GM11168 (cell line): ENCODE results near the gene ANLN.
"Not testable (repeated sequence)": the region's sequence is repeated elsewhere in the genome, so short reads cannot be mapped to it uniquely, and the experiment has no call there.

Source experiments
- in situ Hi-C: fragments of 300-500 bp; cut with MboI; formaldehyde crosslinking; loops from one replicate; pipeline ENCODE4 v1.12.0; 2022; ENCODE audit warnings: low sequenced_read_pairs; ENCODE audit not compliant: unreplicated experiment

Gene ANLN

DNA sequence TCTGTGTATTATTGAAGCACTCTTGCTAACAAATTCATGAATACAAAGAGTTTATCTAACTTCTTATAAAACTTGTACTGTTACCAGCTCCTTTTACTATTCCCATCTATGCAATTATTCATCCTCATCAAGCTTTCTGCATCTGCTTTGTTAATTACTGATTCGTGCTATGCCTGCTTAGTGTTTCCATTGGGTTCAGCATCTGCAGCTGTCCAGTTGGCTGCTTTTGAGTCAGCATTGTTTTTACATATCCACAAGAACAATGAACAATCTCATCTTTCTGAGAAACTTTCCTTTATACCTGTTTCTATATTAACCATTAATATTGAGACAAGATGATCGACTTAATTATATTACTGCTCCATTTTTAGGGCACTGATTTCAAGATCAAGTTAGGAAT, 19.6 kb upstream of the ANLN start:
- in situ Hi-C loops: no loop called here

DNA sequence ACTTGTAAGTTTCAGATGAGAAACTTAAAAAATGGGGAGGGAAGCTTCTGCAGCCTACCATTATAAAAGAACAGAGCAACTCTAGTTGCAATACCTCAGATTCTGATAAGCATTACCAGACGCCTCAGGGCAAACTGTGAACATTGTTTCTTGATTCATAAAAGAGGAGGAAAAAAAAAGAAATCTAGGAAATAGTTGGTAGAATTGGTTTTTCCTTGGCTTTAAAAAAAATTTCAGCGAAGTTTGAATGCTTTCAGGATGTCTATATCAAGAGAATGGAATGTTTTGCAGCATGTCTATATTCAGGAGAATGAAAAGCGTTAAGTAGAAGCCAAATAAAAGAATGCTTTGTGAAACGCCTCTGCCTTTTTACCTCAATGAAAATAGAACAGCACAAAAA, 17.5 kb upstream of the ANLN start:
- in situ Hi-C loops: no loop called here

DNA sequence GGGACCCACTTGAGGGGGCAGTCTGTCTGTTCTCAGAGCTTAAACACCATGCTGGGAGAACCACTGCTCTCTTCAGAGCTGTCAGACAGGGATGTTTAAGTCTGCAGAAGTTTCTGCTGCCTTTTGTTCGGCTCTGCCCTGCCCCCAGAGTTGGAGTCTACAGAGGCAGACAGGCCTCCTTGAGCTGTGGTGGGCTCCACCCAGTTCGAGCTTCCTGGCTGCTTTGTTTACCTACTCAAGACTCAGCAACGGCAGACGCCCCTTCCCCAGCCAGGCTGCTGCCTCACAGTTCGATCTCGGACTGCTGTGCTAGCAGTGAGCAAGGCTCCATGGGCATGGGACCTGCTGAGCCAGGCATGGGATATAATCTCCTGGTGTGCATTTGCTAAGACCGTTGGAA, 11.1 kb upstream of the ANLN start:
- in situ Hi-C loops: not testable (repeated sequence)

DNA sequence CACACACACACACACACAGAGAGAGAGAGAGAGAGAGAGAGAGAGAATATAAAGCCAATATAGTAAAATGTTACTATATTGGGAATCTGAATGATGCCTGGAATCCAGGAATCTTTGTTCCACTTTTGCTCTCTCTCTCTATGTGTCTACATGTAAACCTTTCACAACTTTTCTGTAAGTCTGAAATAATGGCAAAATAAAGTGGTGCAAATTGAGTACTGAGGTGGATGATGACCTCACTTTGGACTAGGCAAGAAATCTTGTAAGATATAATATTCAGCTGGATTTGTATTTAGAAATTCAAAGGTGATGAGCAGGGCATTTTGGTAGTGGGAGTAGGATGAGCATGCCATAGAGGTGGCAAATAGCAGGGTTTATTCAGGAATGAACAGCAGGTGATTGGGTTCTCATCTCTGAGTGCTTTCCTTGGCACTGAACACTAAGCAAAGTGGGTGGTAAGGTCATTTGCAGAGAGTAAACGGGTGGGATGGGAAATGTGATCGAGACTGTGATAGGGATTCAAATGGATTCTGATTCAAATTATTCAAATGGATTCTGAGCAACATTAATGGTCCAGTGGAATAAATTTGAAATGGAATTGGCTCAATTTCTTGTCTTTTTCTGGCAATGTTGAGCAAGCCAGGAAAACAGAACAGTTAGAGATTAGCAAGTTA, 9.7 kb upstream of the ANLN start:
- in situ Hi-C loops: no loop called here

DNA sequence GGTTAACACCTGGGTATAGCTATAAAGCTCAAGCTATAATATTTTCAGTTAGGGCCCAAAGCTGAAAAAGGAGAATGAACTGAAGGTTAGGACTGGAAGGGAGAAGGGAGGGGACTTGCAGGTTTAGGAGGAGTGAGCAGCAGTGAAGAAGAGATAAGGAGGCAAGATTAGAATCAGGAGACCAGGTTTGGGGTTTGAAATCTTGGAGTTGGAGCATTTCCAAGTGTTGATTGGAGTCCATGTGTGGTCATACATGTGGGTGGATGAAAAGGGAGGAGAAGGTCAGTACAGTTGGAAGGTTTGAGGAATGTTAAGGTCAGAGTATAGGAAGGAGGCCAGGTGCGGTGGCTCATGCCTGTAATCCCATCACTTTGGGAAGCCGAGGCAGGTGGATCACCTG, 8.6 kb upstream of the ANLN start:
- in situ Hi-C loops: no loop called here

DNA sequence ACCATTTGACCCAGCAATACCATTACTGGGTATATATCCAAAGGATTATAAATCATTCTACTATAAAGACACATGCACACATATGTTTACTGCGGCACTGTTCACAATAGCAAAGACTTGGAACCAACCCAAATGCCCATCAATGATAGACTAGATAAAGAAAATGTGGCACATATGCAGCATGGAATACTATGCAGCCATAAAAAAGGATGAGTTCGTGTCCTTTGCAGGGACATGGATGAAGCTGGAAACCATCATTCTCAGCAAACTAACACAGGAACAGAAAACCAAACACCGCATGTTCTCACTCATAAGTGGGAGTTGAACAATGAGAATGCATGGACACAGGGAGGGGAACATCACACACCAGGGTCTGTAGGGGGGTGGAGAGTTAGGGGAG, 6.4 kb upstream of the ANLN start:
- in situ Hi-C loops: not testable (repeated sequence)

DNA sequence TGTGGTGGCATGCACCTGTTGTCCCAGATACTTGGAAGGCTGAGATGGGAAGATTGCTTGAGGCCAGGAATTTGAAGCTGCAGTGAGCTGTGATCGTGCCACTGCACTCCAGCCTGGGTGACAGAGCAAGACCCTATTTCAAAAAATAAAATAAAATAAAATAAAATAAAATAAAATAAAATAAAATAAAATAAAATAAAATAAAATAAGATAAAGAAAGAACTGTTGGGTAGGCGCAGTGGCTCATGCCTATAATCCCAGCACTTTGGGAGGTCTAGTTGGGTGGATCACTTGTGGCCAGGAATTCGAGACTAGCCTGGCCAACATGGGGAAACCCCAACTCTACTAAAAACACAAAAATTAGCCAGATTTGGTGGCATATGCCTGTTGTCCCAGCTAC, 4.0 kb upstream of the ANLN start:
- in situ Hi-C loops: not testable (repeated sequence)

DNA sequence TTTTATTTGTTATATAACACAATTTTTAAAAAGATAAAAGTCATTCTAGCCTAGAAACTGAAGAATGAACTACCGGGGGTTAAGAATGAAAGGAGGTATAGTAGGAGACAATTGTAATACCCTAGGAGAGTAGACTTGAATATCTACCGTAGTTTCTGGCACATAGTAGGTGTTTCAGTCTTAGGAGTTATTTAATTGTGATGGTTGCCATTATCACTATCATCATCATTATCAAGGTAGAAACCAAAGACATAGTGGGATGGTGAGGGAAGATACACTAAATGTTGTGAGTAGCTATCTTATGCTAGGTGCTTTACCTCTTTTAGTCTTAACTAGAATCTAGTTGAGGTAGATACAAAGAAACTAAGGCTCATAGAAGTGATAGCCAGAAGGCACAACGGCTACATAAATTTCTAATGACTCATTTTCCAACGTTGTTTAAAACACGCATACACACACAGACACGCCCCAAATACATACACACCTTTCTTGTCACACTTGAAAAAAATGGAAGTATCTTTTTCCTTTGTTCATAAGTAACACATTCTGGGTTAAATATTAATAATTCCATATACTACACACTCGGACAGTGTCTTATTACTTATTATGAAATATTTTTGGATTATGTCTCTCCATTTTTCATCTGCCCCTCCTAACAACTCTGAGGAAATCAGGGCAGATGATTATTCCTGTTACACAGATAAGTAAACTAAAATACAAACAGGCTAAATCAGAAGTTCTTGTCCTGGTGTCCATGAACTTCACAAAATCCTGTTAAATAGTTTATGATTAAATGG, 2.0 kb upstream of the ANLN start:
- in situ Hi-C loops: no loop called here

DNA sequence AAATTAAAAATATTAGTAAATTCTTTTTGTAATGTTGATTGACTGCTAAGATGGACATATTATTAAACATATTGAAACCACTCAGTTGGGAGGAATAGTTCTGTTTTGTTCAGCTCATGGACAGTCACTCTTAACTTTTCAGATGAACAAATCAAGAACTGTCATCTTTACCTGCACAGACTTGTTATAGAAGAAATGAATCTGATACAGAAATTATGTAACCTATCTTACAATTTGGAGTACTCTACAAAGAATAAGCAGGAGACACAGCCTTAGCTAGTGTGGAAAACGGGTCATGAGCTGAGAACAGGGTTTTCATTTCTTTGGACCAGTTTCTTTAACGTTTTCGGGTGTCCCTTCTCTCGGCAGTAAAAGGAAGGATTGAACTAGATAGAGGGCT, 1.2 kb upstream of the ANLN start:
- in situ Hi-C loops: no loop called here

DNA sequence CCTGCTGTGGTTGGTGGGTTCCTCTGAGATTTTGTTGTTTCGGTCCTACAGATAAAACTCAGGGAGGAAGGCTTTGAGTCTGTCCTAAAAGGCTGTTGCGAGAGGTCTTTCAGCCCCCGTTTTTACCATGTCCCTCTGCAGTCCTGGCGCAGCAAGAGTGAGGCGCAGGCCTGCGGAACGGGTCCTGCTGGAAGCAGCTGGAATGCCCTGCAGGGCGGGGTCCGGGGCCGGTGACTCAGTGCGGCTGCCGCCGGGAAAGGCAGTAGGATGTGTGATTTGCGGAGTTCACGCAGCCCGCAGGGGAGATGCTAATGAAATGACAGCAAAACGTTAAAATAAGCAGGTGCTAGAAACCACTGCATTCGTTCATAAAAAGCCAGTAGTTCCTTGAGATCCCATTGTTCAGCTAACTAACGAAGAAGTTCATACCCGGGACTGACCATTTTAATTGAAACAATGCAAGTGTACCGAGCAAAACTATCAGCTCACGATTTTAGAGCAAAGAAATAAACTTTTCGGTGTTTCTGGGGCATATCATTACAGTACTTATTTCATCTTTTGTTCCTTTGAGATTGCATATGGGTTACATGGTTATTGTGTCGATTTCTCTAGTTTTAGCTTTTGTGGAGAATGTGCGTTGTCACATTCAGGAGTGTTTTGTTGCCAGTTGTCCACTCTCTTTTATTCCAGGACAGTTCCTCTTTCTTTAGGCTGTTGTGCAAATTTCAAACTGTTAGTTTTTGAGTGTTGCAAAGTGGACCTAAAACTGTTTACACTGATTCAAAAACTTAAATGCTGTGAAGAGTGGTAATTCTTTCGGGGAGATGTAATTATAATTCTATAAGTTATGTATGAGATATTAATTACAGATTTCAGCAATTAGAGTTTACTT, 783 bp downstream of the ANLN start:
- in situ Hi-C loops: no loop called here

DNA sequence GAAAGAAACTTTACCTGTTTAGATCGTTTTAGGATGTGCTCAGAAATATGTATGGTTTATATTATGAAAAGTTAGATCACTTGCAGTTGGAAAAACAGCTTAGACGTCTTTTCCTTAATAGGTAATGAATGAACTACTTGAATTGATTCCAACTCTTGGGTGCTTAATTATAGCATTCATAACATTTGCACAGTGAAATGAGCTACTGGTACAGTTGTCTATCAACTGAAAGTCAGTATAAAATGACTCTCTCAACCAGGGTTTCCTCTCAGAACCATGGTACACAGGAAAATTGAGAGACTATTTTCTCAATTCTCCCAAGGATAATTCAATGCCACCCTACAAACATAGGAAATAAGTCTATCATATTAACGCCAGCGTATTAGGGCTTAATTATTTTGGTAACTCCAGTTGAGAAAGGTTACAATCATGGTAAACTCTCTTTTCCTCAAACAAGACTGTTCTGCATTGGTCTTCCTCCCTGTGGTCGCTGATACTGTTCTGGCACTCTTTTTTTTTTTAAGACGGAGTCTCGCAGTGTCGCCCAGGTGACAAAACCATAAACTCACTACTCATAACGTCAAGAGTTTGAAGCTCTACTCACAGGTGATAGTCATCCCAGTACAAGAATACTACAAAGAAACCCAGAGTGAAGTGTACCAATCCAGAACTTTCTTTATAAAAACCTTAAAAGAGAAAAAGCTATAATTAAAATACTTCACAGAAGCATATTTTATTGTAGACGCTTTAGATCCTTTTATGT, 2.0 kb downstream of the ANLN start:
- in situ Hi-C loops: no loop called here

DNA sequence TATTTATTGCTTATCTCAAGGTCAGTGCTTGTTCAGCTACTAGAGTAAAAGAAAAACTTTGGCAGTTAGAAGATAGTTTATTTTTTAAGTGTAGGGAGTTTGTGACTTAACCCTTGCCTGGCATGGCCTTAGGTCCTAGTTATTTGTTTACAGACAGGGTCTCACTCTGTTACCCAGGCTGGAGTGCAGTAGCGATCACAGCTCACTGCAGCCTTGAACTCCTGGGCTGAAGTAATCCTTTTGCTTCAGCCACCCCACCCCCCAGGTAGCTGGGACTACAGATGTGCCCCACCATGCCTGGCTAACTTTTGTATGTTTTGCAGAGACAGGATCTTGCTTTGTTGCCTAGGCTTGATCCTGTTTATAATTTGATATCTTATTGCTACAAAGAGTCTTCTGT, 4.2 kb downstream of the ANLN start:
- in situ Hi-C loops: no loop called here

DNA sequence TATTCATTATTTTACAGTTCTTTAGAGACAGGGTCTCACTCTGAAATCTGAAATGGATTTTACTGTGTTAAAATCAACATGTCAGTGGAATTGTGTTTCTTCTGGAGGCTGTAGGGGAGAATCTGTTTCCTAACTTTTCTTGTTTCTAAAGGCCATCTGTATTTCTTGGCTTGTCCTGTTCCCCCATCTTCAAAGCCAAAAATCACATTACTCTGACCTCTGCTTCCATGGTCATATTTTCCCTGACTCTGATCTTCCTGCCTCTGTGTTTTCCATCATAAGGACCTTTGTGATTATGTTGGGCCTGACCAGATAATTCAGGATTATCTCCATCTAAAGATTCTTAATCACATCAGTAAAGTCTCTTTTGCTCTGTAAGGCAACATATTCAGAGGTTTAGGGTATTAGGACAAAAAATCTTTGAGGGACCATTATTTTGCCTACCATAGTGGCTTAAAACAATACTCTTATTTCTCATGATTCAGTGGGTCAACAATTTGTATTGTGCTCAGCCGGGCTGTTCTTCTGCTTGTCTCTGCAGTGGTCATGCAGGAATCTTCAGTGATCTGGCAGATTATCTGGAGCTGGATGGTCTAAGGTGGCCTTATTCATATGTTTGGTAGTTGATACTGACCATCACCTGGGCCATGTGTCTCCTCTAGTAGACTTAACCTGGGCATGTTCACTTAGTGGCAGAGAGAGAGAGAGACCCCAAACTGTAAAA, 5.7 kb downstream of the ANLN start:
- in situ Hi-C loops: no loop called here

DNA sequence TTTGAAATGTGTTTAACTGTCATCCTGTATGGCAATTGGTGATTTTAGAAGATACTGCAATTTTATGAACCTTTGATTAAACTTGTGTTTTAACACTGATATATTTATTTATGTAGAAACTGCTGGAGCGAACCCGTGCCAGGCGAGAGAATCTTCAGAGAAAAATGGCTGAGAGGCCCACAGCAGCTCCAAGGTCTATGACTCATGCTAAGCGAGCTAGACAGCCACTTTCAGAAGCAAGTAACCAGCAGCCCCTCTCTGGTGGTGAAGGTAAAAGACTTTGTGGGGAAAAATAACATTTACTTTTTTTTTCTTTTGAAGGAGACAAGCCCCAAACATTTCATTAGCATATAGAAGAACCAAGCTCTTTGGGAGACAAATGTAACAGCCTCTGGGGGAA, 6.5 kb downstream of the ANLN start:
- in situ Hi-C loops: no loop called here

DNA sequence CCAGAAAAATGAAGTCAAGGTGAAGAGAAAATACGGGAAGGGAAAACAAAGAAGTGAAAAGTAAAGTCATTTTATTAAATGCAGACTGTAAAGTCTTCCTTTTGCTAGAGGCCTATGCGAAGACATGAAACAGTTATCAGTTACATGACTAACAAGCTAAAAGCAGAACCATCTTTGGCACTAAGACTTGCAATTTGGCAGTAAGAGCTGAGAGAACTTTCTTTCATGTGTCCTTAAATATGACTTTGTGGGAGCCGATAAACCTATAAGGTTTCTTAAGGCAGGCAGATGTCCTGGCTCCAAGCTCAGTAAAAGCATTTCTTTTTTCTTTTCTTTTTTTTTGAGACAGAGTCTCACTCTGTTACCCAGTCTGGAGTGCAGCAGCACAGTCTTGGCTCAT, 10.4 kb downstream of the ANLN start:
- in situ Hi-C loops: no loop called here

DNA sequence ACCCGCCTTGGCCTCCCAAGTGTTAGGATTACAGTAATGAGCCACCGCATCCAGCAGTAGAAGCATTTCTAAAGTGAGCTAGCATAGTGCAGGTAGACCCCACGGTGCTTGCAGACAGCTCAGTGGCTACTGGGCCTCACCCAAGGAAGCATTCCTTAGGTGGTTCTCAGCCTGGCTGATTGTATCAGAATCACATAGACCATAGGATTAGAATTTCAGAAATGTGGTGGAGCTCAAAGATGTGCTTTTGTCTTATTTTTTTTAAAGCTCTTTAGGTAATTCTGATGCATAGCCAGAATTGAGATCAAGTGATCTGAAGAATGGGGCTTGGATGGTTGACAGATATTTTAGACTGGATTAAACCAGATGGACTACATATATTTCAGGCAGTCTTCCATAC, 10.9 kb downstream of the ANLN start:
- in situ Hi-C loops: no loop called here

DNA sequence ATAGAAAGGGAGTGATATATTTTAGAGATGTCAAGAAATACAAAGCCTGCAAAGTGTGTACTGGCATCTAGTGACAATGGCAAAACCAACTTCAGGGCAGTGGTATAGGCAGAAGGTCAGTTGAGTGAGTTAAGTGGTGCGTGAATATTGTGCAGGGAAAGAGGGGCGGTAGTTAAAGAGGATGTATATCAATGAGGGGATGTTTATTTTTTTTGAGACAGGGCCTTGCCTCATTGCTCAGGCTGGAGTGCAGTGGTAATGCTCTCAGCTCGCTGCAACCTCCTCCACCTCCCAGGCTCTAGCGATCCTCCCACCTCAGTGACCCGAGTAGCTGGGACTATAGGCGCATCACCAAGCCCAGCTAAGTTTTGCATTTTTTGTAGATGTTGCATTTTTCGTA, 13.8 kb downstream of the ANLN start:
- in situ Hi-C loops: no loop called here

DNA sequence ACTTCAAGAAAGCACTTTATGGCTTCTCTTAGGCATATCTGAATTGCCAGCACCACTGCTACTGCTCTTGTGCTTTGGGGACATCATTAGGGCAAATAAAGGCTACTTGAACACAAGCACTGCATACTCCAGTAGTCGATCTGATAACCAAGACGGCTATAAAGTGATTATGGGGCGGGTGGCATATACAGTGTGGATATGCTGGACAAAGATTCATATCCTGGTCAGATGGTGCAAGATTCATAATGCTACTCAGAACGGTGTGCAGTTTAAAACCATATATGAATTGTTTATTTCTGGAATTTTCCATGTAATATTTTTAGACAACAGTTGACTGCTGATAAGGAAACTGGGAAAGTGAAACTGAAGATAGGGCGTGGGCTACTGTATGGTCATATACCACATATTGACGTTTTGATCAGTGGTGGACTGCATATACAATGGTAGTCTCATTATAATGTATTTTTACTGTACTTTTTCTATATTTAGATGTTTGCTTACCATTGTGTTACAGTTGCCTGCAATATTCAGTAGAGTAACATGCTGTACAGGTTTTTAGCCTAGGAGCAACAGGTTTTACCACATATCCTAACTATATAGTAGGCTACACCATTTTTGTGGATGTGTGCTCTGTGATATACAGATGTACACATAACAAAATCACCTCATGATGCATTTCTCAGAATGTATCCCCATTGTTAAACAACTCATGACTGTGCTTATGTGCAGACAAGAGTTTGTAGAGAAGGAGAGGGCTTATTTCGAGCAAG, 15.2 kb downstream of the ANLN start:
- in situ Hi-C loops: no loop called here

DNA sequence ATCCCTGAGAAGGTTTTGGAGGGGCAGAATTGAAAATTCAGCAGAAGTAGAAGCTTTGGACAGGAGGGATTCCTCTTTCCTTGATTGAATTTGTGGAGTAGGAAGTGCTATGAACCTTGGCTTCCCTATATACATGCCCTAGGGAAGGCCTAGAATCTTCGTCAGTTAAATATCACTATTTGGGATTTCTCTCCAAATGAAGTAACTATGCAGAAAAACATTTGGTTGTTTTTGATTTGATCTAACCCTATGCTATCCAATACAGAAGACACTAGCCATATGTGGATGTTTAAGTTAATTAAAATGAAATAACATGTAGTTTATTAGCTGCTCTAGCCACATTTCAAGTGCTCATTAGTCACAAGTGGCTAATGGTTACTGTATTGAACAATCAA, 15.7 kb downstream of the ANLN start:
- in situ Hi-C loops: no loop called here
